Ramos (cell line): ENCODE data around the gene CLN6.
"Not testable (repeated sequence)": the region's sequence is repeated elsewhere in the genome, so short reads cannot be mapped to it uniquely, and the experiment has no call there.

ENCODE experiments used
- in situ Hi-C: fragments of 300-500 bp; cut with MboI; formaldehyde crosslinking; loops from one replicate; pipeline ENCODE4 v1.14.3; 2022; ENCODE audit warnings: low sequenced_read_pairs; ENCODE audit not compliant: unreplicated experiment

The CLN6 gene

DNA sequence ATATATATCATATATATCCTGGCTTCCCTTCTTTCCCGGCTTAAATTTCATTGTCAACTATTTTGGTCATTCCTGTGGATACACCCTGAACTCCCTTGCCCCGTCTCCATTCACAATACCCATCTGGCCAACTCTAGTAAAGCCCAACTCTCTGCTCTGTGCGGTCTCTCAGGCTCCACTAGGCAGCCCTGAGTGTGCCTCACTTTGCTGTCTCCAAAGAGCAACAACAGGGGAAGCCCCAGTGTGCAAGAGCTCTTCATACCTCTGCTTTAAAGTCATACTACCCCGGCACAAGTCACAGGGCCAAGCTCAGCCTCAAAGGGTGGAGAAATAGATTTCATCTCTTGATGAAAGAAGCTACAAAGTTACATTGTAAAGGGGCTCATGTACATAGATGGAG, 29.2 kb upstream of the CLN6 start:
- in situ Hi-C loops, result no loop called here

DNA sequence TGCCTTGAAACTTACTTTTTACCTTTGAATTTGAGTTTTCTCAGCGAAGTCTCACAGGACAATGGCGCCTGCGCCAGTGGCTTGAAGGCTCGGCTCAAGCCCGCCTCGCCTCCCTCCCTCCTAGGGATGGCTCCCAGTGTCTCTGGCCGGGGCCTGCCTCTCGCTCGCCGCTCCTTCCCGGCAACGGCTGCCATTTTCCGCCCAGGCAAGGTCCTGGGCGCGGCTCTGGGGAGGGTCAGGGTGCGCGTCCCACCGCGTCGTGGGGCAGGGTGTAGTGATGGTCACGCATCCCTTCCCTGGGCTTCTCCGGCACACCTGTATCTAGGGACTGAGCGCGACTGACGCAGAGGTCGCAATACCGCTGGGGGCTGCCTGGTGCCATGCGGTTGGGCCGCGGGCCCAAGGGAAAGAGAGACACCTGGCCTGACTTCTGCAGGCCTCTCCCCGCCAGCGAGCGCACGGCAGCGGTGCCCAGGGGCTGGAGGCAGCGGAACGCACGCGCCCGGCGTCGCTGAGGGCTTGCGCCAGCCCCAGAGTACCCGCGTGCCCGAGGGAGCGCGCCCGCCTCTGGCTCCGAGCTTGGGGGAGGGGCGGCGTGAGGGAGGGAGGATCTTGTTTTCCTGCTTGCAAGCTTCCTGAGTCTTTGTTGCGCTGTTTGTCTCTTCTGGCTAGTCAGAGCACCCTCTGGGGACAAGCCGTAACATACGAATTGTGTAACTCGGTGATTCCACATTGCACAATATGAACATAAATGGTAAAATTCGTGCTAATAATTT, 27.3 kb upstream of the CLN6 start:
- in situ Hi-C loops, result no loop called here

DNA sequence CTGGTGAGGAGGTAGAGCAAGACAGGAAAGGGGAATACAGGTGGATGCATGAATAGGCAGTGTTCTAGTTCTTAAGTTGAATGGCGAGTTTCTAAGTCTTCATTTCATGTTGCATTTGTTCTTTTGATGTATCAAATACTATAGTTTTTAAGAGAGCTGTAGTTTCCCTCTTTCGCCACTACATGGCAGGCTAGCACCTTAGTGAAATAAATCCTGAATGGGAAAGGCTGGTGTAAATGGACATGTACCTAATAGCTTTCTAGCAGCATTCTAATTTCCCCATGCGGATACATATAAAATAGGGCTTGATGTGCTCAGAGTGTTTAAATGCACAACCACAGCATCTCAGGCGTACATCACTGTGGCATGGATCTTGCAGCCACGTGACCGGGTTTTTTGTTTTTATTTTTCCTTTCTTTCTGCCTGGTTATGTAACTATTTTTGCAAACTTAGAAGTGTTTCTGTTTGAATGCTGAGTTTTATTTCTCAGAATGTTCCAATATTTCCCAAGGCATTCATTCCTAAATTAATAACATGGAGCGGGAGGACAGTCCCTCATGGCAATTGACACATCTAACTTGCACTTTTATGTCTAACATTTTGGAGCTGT, 23.5 kb upstream of the CLN6 start:
- in situ Hi-C loops, result no loop called here

DNA sequence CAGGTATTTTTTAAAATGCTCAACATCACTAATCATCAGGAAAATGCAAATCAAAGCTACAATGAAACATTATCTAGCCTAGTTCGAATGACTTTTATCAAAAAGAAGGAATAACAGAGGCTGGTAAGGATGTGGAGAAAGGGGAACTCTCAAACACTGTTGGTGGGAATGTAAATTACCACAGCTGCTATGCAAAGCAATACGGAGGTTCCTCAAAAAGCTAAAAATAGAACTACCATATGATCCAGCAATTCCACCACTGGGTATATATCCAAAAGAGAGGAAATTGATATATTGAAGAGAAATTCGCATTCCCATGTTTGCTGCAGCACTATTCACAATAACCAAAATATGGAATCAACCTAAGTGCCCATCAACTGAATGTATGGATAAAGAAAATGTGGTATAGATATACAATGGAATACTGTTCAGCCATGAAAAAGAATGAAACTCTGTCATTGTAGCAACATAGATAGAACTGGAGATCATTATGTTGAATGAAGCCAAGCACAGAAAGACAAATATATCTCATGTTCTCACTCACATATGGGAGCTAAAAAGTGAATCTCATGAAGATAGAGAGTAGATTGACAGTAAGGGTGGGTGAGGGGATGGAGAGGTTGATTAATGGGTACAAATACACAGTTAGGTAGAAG, 19.7 kb upstream of the CLN6 start:
- in situ Hi-C loops, result loop anchor here (10.0 kb wide), 1 partner anchor 136 kb away; no protein-coding TSS in a partner anchor

DNA sequence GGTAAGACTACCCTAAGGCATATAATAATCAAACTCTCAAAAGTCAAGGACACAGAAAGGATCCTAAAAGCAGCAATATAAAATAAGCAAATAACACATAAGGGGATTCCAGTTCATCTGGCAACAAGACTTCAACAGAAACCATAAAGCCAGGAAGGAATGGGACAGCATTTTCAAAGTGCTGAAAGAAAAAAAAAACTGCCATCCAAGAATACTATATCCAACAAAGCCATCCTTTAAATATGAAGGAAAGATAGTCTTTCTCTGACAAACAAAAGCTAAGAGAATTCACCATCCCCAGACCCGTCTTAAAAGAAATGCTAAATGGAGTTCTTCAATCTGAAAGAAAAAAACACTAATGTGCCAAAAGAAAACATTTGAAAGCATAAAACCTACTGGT, 14.7 kb upstream of the CLN6 start:
- in situ Hi-C loops, result loop anchor here (10.0 kb wide), 1 partner anchor 141 kb away; no protein-coding TSS in a partner anchor

DNA sequence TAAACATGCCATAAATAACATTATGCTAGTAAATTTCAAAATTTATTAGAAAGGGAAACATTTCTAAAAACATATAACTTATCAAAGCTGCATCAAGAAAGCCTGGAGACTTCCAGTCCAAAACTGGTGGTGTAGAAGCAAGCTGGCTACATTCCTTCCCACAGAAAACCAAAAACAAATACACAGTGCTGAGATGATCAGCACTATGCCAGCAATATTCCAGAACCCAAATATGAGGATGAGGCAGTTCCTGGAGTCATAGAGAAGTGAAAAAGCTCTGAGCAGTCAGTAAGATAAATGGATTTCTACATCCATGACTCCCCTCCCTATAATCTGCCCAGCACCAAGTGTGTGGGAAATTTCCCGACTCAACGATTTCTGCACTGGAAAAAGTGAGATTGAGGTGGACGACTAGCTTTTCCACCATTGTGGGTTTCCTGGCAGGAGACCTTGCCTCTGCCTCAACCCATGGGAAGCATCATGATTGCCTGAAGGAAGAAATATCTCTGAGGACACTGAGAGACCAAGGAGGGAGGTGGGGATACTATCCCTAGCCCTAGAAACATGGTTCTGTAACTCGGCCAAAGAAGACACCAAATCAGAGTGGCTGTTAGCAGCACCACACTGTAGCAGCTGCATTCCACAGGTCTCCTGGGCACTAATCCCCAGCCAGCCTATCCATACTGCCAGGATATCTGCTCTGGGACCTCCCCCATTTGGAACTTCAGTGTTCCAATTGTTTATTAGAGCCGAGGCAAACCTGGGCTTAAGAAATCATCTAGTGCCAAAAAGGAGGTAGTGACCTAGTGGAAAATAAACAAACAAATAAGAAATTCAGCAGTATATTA, 11.8 kb upstream of the CLN6 start:
- in situ Hi-C loops, result loop anchor here (10.0 kb wide), 1 partner anchor 143 kb away; no protein-coding TSS in a partner anchor

DNA sequence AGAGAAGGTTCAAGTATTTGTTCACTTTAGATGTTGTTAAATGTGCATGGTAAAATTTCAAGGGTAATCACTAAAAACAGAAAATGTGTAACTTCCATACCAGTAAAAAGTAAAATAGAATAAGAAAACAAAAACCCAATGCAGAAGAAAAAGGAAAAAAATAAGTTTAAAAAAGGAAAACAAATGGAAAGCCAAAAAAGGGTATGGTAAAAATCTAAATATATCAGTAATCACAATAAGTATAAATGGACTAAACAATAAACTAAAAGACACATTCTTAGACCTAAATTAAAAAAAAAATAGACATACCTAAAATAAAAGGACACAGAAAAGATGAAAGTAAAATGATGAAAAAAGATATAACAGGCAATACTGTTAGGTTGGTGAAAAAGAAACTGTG, 9.5 kb upstream of the CLN6 start:
- in situ Hi-C loops, result no loop called here

DNA sequence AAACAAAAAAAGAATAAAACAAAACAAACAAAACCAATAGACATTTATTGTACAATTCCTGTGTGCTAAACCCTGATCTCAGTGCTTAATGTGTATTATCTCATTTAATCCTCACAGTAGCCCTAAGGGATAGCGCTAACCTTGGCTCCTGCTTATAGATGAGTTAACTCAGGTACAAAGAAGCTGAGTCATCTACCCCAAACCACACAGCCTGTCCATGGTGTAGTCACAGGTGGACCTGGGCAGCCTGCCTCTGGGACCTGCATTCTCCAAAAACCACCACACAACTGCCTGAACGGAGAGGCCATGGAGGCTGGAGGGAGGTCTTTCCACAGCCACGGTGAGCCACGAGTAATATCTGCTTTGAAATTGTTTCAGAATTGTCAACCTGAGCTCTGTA, 5.5 kb upstream of the CLN6 start:
- in situ Hi-C loops, result no loop called here

DNA sequence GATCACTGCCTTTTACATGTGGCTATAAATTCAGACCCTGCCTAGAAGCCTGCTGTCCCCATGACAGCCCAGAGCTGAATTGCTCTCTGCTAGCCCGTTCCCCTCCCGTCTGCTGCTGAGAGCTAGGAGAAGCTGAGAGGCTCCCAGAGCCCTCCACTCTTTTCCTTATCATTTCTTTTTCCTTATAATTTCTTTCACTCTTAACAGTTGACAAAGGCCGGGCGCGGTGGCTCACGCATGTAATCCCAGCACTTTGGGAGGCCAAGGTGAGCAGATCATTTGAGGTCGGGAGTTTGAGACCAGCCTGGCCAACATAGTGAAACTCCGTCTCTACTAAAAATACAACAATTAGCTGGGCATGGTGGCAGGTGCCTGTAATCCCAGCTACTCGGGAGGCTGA, 5.0 kb upstream of the CLN6 start:
- in situ Hi-C loops, result not testable (repeated sequence)

DNA sequence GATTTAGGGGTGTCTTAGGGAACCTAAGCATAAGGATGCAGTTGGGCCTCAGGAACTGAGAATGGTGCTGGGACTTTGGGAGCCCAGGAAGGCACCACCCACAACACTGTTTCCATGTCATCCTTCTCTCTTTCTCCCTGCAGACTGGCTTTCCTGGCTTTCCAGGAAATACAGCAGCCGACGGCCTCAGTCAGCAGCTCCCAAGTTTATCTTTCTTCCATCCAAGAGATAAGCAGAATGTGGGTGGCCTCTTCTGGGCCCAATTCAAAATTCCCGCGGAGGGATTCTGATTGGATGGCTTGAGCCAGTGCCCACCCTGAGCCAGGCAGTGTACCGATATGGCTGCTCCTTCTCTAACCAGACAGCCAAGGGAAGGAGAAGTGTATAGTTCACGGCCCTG, 4.5 kb upstream of the CLN6 start:
- in situ Hi-C loops, result no loop called here

DNA sequence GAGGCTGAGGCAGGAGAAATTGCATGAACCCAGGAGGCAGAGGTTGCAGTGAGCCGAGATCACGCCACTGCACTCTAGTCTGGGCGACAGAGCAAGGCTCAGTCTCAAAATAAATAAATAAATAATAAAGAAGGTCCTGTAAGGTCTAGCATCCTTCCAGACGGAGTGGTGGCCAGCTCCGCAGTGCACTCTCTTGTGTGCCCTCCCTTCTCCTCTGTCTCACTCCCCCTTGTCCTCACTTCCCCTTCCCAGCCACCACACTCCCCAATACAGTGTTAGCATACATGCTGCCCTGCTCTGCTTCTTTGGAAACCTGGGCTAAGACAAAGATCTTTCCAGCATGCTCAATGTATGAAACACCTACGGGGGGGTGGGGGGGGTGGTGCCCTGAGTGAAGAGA, 3.4 kb upstream of the CLN6 start:
- in situ Hi-C loops, result no loop called here

DNA sequence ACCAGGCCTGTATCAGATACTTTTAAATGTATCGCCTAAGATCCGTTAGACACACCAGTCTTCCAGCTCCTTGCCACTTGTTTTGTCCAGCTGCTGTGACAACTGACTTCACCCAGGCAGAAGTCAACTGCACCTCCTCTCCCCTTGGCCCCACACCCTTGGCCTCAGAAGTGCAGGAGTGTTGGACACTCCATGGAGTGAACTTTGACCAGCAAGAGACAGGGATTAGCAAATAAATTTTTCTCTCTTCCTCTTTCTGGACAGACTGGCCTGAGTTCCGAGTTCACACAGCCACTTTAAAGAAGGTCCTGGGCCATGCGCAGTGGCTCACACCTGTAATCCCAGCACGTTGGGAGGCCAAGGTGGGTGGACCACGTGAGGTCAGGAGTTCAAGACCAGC, 2.9 kb upstream of the CLN6 start:
- in situ Hi-C loops, result no loop called here

DNA sequence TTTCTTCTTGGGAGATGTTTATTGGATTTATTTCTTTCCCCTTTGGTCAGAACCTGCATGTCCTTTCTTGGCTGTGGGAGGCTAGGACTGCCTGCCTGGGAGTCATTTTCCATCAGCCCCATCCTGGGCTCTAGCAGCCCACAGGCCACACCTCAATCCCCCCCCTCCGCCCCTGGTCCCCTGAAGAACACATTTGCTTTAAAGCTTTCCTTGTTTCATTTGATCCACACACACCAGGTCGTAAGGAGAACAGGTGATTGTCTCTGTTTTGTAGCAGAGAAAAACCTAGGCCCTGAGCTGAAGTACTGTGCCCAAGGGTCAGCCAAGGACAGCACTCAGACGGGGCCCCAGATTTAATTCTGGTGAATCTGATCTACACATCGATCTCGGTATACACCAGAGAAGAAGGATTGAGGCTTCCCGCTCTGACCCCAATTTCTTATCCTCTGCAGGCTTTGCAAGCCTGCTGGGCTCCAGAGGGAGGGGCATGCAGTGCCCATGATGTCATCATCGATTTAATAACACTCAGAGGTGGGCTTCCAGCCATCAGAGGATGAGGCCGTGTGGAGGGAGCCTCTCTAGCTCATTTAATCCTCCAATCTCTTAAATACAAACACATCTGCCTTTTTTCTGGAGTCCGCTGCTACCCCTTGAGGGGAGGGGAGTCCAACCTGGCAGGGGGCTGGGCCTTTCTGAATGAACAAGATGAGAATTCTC, 1.7 kb upstream of the CLN6 start:
- in situ Hi-C loops, result no loop called here

DNA sequence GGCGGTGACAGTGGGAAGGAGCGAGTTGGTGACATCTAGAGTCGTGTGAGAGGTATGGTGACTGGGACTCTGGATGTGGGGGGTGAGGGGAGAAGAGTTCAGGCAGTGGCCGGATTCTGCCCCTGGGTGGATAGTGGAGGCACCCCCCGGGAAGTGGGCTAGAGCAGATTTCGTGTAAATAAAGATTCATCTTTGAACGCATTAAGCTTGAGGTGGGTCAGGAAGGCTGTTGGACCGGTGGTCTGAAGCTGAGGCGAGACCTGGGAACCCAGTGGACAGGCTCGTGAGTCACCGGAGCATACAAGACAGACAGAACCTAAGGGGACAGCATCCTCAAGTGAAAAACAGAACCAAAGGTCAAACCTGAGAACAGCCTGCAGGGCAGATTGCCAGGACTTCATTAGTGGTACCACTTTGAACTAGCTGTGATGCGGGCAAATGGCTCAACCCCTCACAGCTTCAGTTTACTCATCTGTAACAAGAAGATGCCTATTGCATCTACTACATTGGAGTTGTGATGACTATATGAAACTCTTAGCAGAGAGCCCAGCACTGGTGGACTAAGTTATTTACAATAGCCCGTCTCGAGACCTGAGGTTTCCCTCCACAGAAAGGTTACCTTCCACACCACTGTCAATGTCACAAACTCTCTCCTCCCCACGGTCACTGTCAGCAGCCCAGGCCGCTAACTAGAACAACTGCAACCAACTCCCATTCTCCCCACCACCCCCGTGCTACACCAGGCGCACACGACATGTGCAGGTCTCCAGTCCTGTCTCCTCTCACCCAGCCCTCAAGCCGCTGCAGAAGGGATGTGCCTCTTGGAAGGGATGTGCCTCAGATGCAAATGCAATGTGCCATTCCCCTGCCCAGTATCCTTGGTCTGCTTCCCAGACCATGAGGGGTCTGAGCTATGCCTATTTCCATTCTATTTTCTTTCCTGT, 901 bp upstream of the CLN6 start:
- in situ Hi-C loops, result no loop called here

DNA sequence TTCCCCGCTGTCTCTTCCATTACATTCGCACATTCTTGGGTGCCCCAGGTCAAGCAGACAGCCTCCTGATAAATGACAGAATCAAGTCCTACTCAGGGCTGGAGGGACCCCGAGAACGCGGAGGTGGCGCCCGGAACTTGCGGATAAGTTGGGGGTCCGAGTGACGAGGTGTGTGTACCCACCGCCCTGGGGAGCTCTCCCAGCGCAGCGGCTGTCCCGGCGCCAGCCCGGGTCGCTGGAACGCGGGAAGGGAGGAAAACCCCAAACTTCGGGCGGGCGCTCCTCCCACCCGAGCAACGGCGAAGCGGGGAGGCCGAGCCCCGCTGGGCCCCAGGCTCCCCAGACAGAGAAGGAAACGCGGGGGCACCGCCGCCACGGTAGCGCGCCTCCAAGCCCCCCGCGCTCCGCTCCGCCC, 550 bp downstream of the CLN6 start:
- in situ Hi-C loops, result loop anchor here (10.0 kb wide), 1 partner anchor 374 kb away; no protein-coding TSS in a partner anchor

DNA sequence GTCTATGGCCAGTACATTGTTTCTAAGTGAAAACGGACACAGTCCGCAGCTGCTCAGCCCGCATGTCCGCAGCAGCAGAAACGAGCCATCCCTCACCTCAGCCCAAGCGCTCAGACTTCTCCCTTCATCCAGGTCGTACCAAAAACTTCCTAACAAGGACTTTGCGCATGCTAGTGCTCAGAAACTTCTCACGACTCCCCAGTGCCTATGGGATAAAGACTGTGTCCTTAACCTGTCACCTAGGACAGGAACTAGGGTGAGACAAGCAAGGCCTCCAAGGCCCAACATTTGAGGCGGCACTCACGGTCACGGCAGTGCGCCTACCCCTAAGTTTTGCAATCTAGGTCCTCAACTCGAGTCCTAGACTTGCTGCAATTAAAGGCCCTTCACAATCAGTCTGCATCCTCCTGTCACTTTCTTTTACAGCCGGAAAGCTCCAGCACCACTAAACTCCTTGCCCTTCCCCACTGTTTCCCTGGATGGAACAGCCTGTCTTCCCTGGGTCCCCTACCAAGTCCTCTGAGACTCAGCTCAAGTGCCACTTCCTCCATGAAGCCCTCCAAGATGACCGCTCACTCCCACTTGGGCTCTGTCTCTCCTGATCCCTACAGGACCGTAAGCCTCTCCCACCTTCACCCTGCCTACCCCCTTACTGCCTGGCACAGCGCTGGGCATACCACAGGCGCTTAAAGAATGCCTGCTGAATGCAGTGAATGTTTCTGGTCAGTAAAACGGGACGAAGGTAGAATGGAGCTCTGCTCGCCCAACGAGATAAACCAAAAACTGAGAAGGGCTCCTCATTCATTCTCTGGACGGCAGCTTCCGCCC, 1.2 kb downstream of the CLN6 start:
- in situ Hi-C loops, result loop anchor here (10.0 kb wide), 1 partner anchor 374 kb away; no protein-coding TSS in a partner anchor

DNA sequence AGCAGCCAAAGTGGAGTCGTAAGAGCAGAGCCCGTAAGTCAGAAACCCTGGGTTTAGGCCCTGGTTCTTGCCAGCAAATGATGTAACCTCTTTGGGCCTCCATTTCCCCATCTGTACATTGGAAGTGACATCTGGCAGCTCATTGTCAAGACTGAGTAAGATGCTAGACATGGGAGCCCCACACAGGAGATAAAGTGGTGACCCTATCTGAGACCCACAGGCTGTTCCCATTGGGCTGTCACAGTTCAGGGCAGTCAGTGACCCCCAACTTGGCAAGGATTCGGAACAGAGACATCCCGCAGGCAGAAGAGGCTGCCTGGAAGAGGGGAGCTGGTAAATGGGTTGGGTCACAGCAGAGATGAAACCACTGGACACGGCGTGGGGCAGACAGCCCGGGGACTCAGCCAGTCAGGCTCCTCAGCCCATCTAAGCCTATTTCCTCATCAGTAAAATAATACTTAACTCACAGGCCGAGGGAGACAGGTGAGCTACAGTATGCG, 1.8 kb downstream of the CLN6 start:
- in situ Hi-C loops, result loop anchor here (10.0 kb wide), 1 partner anchor 373 kb away; no protein-coding TSS in a partner anchor
